Fibroblast of lung (primary cell): ENCODE measurements around the gene VWA3B. TPM values are rescaled to one million over a fixed set of nuclear protein-coding genes. Genes with fewer than 3 reads are reported as not detected.

Source experiments
- DNase-seq, 2 donors: peaks; one replicate each; pipeline versions ENCODE4 v3.0.0 to v3.0.0-alpha.2; 2010; ENCODE audit warnings: low read depth in 2 of 2
- H2AFZ ChIP-seq: 2 replicates; pipeline ENCODE4 v1.5.1; 2012; ENCODE audit warnings: low read length, control low read depth, inconsistent platforms
- H3K27ac ChIP-seq: 2 replicates; pipeline ENCODE4 v1.5.1; 2011; ENCODE audit warnings: low read length, control low read depth; ENCODE audit not compliant: insufficient read depth
- H3K27me3 ChIP-seq: 2 replicates; pipeline ENCODE4 v1.5.1; 2011; ENCODE audit warnings: mild to moderate bottlenecking, low read length; ENCODE audit not compliant: control insufficient read depth, insufficient read depth
- H3K36me3 ChIP-seq: 2 replicates; pipeline ENCODE4 v1.5.1; 2011; ENCODE audit warnings: low read length; ENCODE audit not compliant: control insufficient read depth, insufficient read depth
- H3K4me1 ChIP-seq: 2 replicates; pipeline ENCODE4 v1.5.1; 2011; ENCODE audit warnings: low read length; ENCODE audit not compliant: control insufficient read depth, insufficient read depth; ENCODE audit errors: extremely low read depth
- H3K4me2 ChIP-seq: 2 replicates; pipeline ENCODE4 v1.5.1; 2011; ENCODE audit warnings: low read length, control low read depth; ENCODE audit not compliant: insufficient read depth; ENCODE audit errors: extremely low read depth
- H3K4me3 ChIP-seq, 4 experiments: fragments of 200-600 bp in 1 of 4; sonication (generic) in 1 of 4; replicated peaks in 1 of 4; 2 replicates each; pipeline ENCODE4 v1.5.1; 2011 to 2016; ENCODE audit warnings: low read length in 4 of 4, low read depth in 3 of 4, mild to moderate bottlenecking in 3 of 4, control low read depth in 2 of 4, inconsistent platforms in 1 of 4, mixed read lengths in 1 of 4; ENCODE audit not compliant: insufficient read depth in 1 of 4; ENCODE audit errors: control extremely low read depth in 1 of 4
- H3K79me2 ChIP-seq: 2 replicates; pipeline ENCODE4 v1.5.1; 2012; ENCODE audit warnings: mild to moderate bottlenecking, low read length, inconsistent platforms; ENCODE audit not compliant: control insufficient read depth, insufficient read depth
- H3K9ac ChIP-seq: 2 replicates; pipeline ENCODE4 v1.5.1; 2011; ENCODE audit warnings: mild to moderate bottlenecking, low read length, control low read depth; ENCODE audit not compliant: insufficient read depth
- H3K9me3 ChIP-seq: 2 replicates; pipeline ENCODE4 v1.5.1; 2012; ENCODE audit warnings: low read depth, low read length; ENCODE audit not compliant: control insufficient read depth, insufficient read depth
- H4K20me1 ChIP-seq: 2 replicates; pipeline ENCODE4 v1.5.1; 2011; ENCODE audit warnings: low read length; ENCODE audit not compliant: control insufficient read depth, insufficient read depth; ENCODE audit errors: extremely low read depth
- CTCF ChIP-seq, 2 donors: IDR thresholded peaks in 1 of 2; conservative IDR thresholded peaks in 1 of 2; 1 replicate in 1 of 2; 2 replicates in 1 of 2; pipeline ENCODE4 v1.5.1; 2011 to 2012; ENCODE audit warnings: low read length in 2 of 2, control low read depth in 1 of 2, inconsistent platforms in 1 of 2, low read depth in 1 of 2, mild to moderate bottlenecking in 1 of 2
- EZH2 ChIP-seq: IDR thresholded peaks from 2 replicates; pipeline ENCODE4 v1.5.1; 2012; ENCODE audit warnings: low read length, control low read depth, mild to moderate bottlenecking; ENCODE audit errors: missing control alignments
- polyA plus RNA-seq, 2 donors: library from polyadenylated mRNA; depleted of rRNA in 1 of 2; stranded (reverse) in 1 of 2; unstranded in 1 of 2; fragments of >200 nt; gene quantifications; 2 replicates each; pipeline ENCODE4 v1.2.1, GENCODE V29; 2011 to 2012; ENCODE audit warnings: missing spikeins in 1 of 2
- total RNA-seq: library from RNA; depleted of rRNA; stranded (reverse); fragments of >200 nt; gene quantifications from 2 replicates; pipeline ENCODE4 v1.2.1, GENCODE V29; 2014

The VWA3B gene
- total and polyA plus RNA-seq, 2 donors (not counting 1 experiment from before 2014, with no cell fraction given), result 0.17 TPM; not detected in 1

- no peaks in the 10 kb centered on the region for H3K9me3 ChIP-seq
- H3K9ac ChIP-seq, result no peak overlapping the region
- no peak overlapping the region for H3K4me2 ChIP-seq
- no peaks in the 10 kb centered on the region for H4K20me1 ChIP-seq
- H2AFZ ChIP-seq, result no peak overlapping the region
- H3K4me1 ChIP-seq, result no peaks in the 10 kb centered on the region
- no peak overlapping the region for H3K27ac ChIP-seq
- no peaks in the 10 kb centered on the region for H3K79me2 ChIP-seq
- H3K4me3 ChIP-seq, result no peak overlapping the region
- no peaks in the 10 kb centered on the region for H3K36me3 ChIP-seq
- H3K27me3 ChIP-seq, result no peaks in the 10 kb centered on the region
- TF ChIP-seq EZH2 (no peak), CTCF (conservative IDR thresholded peaks at IDR 0.05 in 1 of 2, IDR thresholded peaks at IDR 0.05 in 1 of 2; ENCODE audit: low read depth in 1 of 2, low read length in 2 of 2) (no peak)
- no peak for DNase-seq
These were observed 98.8 kb downstream of the VWA3B start for GRCh38 chr2:98185801-98186200.

DNA sequence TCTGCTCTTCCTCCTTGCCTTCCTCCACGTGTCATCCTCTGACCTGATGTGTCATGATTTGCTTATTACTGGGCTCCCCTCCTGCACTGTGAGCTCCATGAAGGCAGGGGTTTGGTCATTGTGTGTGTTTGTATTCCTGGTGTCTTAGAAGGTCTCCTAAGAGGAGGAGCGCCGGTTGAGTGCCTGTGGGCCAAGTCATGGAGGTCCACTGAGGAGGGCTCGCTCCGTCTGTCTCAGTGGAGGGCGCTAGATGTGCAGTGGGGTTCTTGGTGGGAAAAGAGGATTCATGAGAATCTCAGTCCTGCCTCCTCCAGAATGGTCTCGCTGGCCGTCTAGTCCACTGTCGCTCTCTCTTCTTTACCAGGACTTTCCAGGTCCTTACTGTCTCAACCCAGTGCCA is 100.2 kb downstream of the VWA3B start:
- Histone ChIP-seq H3K4me2 (no peak overlapping the region), H3K4me3 (no peak overlapping the region), H3K4me1 (no peaks in the 10 kb centered on the region), H4K20me1 (no peaks in the 10 kb centered on the region), H3K36me3 (no peaks in the 10 kb centered on the region), H3K9ac (no peak overlapping the region), H3K79me2 (no peaks in the 10 kb centered on the region), H3K27me3 (no peaks in the 10 kb centered on the region), H2AFZ (no peak overlapping the region), H3K9me3 (no peaks in the 10 kb centered on the region), H3K27ac (no peak overlapping the region)
- TF ChIP-seq CTCF (conservative IDR thresholded peaks at IDR 0.05 in 1 of 2, IDR thresholded peaks at IDR 0.05 in 1 of 2; ENCODE audit: low read depth in 1 of 2, low read length in 2 of 2) (no peak), EZH2 (no peak)
- DNase-seq, result no peak

GRCh38 chr2:98188351-98189046 is 101.5 kb downstream of the VWA3B start:
- H3K27me3 ChIP-seq, result no peaks in the 10 kb centered on the region
- no peak overlapping the region for H3K27ac ChIP-seq
- no peaks in the 10 kb centered on the region for H3K9me3 ChIP-seq
- H3K4me3 ChIP-seq, result no peak overlapping the region
- peak; percentile 9 to 11 for DNase-seq
- H3K36me3 ChIP-seq, result no peaks in the 10 kb centered on the region
- no peak overlapping the region for H3K9ac ChIP-seq
- H3K4me1 ChIP-seq, result no peaks in the 10 kb centered on the region
- H3K79me2 ChIP-seq, result no peaks in the 10 kb centered on the region
- H4K20me1 ChIP-seq, result no peaks in the 10 kb centered on the region
- H2AFZ ChIP-seq, result no peak overlapping the region
- H3K4me2 ChIP-seq, result no peak overlapping the region
- TF ChIP-seq EZH2, result no peak
- no peak for TF ChIP-seq CTCF (conservative IDR thresholded peaks at IDR 0.05 in 1 of 2, IDR thresholded peaks at IDR 0.05 in 1 of 2; ENCODE audit: low read depth in 1 of 2, low read length in 2 of 2)
